Bronchial smooth muscle cell (primary cell): ENCODE data around the gene D2HGDH. TPM values are rescaled to one million over a fixed set of nuclear protein-coding genes. Genes with fewer than 3 reads are reported as not detected.

ENCODE experiments used
- total RNA-seq: library from RNA; depleted of rRNA; stranded (reverse); fragments of >200 nt; gene quantifications from 2 replicates; pipeline ENCODE4 v1.2.1, GENCODE V29; 2014

D2HGDH gene
- 24.0 and 24.1 TPM in 2 replicates for total RNA-seq

DNA sequence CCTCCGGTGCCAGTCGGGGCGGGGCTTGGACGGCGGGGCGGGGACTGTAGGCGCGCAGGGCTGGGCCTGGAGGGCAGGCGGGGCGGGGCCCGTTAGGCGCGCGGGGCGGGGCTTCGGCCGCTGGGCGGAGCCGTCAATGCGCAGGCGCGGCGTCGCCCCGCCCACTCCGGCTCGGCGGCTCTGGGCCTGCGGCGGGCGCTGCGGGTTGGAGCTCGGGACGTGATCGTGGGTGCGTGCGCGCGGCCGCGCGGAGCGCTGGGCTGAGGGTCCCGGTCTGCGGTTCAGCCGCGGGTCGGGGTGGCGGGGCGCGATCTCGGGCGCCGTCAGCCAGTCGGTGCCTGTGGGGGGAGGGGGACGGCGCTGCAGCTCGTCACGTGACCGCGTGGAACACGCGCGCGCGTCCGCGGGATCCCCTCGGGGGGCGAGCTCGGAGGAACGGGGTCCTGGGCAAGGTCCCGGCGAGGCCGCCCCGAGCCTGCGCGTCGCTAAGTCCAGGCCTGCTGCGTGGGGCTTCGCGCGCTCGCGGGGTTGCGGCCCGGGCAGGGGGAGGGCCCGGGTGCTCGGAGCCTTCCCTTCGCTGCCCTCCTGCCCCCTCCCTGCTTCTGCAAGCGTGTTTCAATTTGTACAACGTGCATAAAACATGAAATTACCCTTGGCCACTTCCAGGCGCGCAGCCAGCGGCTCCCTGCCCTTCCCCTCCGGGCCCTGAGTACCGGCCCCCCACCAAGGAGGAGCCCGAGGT is at the start of gene D2HGDH:
Gene D2HGDH, plus strand, starts transcription at position 164 of the 742 bp plus-strand sequence. CDS start 595 bp downstream, outside the sequence.

DNA sequence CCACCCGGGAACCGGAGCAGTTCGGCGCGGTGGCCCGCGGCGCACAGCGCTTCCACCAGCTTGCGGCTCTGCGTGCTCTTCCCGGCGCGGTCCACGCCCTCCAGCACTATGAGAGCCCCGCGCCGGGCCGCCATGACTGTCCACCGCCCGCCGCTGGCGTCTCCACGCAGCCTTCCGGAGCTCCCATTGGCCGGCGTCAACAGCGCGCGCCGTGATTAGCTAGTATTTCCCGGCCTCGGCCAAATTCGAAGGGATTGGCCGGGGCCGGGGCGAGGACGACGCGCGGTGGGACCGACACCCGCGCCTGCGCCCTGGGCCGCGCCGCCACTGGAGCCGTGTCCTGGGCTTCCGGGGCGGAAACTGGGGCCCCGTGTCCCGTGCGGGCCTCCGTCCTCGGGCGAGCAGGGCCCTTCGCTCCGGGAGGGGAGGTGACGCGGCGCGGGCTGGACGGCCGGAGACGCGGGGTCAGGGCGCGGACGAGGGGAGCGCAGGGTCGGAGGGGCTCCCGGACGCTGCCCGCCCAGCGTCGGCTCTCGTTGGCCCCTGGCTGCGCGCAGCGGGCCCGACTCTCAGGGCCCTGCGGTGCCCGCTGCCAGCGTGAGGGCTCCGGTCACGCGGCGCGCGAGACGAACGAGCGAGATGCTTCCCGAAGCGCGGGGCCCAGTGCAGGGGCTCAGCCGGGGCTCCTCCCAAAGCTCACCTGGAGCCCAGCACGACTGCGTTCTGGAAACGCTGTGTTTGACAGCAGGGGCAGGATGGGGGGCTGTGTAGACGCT is 47.6 kb upstream of the D2HGDH start, which contains the start of gene DTYMK:
Gene DTYMK, minus strand, starts transcription at position 166 of the 776 bp plus-strand sequence. Its CDS starts 32 bp downstream, at position 134.

DNA sequence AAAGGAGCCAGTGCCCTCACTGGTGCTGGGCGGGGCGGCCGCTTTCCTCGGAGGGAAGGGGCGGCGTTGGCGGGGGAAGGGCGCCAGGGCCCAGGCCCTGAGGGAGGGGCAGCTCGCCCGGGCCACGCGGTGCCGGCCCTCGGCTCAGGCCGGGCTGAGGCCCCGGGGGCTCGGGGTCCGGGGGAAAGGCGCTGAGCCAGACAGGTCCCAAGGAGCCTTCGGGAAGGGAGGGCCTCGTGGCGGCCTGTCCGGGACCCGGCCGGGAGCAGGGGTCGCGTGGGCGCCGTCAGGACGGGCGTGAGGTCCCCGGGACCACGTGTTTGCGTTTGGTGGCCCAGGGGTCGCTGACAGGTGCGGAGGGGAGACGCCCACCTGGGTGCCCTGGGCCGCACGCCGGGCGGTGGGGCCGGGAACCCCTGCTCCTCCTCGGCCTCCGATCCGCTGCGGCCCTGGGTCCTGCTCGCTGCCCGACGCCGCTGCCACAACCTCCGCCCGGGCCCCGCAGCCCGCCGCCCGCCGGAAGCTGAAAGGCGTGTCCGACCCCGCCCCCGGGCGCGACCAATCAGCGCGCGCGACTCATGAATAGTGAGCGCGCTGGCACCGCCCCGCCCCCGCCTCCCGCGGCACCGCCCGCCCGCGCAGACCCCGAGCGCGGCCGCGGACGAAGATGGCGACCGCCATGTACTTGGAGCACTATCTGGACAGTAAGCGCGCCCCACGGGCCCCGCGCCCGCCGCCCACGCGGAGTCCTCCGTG is 32.9 kb upstream of the D2HGDH start, which contains the start of gene ING5:
Gene ING5, plus strand, starts transcription at position 641 of the 756 bp plus-strand sequence. Its CDS starts 27 bp downstream, at position 668.

DNA sequence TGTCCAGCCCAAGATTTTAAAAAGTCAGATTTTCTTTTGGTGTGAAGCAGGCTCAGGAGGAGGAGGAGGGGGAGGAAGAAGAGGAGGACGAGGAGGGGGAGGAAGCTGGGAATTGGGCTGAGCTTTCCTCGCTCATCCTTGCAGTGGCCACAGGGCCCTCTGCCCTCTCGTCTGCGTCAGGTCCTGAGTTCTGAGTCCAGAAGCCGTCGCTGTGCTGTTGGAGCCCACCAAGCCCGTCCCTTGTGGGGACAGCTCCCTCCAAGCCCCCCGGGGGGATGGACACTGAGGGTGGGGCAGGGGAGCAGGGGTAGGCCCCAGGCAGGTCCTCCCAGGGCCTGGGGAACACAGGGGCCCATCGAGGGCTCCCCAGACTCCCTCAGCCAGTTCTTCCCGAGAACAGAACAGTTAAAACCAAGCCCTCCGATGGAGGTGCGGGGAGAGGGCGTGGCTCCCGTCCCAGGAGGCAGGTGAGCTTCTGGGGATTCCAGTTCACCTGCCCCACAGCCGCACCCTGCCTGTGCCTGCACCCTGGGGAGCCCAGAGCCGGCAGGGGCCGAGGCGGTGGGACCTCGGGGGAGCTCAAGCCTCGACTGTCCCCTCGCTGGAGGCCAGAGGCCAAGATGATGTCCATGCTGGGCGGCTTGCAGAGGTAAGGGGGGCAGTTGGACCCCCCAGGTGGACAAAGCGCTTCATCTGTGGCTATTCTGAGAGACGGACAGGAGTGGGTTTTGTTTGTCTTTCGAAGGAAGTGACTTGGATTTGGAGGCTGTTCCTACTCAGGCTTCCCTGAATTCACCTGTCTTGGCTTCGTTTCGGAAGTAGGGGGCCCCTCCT is 42.1 kb downstream of the D2HGDH start, which contains the start of gene GAL3ST2:
Gene GAL3ST2, plus strand, starts transcription at position 487 of the 834 bp plus-strand sequence. Its CDS starts 134 bp downstream, at position 621.

DNA sequence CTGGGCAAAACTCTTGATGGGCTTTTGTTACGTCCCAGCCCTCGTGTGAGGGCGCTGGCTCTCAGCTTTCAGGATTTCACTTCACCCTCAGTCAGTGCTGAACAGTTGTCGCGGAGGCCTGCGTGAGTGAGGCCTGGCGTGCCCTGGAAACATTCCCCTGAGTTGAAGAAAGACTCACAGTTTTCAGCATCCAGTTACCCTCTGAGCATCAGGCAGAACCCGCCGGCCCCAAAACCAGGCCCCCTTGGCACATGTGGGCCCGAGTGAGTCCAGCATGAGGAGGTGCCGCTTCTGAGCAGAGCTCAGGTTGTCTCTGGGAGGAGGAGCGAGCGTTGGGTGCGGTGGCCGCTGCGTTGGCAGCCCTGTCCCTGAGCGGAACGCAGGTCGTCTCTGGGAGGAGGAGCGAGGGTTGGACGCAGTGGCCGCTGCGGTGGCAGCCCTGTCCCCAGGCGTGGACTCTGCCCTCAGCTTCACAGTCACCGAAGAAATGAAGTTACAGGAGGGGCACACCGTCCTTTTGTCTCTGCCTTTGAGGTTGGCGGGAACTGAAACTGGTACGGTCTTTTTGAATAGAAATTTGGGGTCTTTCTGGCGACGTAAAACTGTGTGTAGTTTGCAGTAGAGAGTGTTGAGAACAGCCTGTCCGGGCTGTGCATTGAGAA is 74.4 kb downstream of the D2HGDH start, which contains the start of gene NEU4:
Gene NEU4, plus strand, starts transcription at position 473 of the 662 bp plus-strand sequence. CDS start 5,292 bp downstream, outside the sequence.

Other genes with a start within 250 kb of the D2HGDH start
- 138 and 195 TPM in 2 replicates for gene STK25, start 226.0 kb upstream of the D2HGDH start, total RNA-seq
- 6.7 and 9.3 TPM in 2 replicates for gene BOK, start 175.9 kb upstream of the D2HGDH start, total RNA-seq
- gene THAP4, start 97.5 kb upstream of the D2HGDH start, total RNA-seq: 41.0 and 50.3 TPM in 2 replicates
- 43.2 and 77.6 TPM in 2 replicates for gene ATG4B, start 96.9 kb upstream of the D2HGDH start, total RNA-seq
- 9.3 and 15.0 TPM in 2 replicates for gene DTYMK, start 47.8 kb upstream of the D2HGDH start, total RNA-seq
- 25.2 and 29.7 TPM in 2 replicates for gene ING5, start 32.6 kb upstream of the D2HGDH start, total RNA-seq
- 0.09 and 0.16 TPM in 2 replicates for gene GAL3ST2, start 42.2 kb downstream of the D2HGDH start, total RNA-seq
- 0.16 and 0.17 TPM in 2 replicates for gene NEU4, start 74.6 kb downstream of the D2HGDH start, total RNA-seq
- gene PDCD1, start 124.3 kb downstream of the D2HGDH start, total RNA-seq: not detected in 2 replicates
- not detected in 2 replicates for gene RTP5, start 135.1 kb downstream of the D2HGDH start, total RNA-seq